ENCODE results near the gene SLC28A2. TPM values are rescaled to one million over a fixed set of nuclear protein-coding genes. Genes with fewer than 3 reads are reported as not detected.

SLC28A2 gene
- total and polyA plus RNA-seq, 8 donors = 0.09 to 0.22 TPM; not detected in 6

- 89 to 92% methylated on average over 3 of the region's 3 CpGs for WGBS, 2 donors
- H3K27ac ChIP-seq = no peak overlapping the region
- FAIRE-seq (no peak), ATAC-seq (no peak), DNase-seq (no peak)
- intact Hi-C loops (cut with DNase I) = loop anchor here in 2 of 3 donors (10.0 kb wide), 1 partner anchor 51 kb away; no protein-coding TSS in a partner anchor
- H3K4me1 ChIP-seq = no peaks in the 10 kb centered on the region
- H3K4me3 ChIP-seq = no peak overlapping the region
- TF ChIP-seq CTCF (IDR thresholded peaks at IDR 0.05) = no peak
- no peaks in the 10 kb centered on the region for H3K9me3 ChIP-seq
- no peaks in the 10 kb centered on the region for H3K27me3 ChIP-seq
- H3K36me3 ChIP-seq = no peaks in the 10 kb centered on the region
Observed at GRCh38 chr15:45265506-45265905, 13.5 kb downstream of the SLC28A2 start.

- Histone ChIP-seq H3K36me3 (no peaks in the 10 kb centered on the region), H3K27me3 (no peaks in the 10 kb centered on the region), H3K4me3 (no peak overlapping the region), H3K27ac (no peak overlapping the region), H3K9me3 (no peaks in the 10 kb centered on the region), H3K4me1 (no peaks in the 10 kb centered on the region)
- TF ChIP-seq CTCF (IDR thresholded peaks at IDR 0.05) = no peak
- WGBS, 2 donors = 31 to 43% methylated on average over 2 of the region's 2 CpGs
- peak in 2 of 6 donors; percentile 29 to 51 for DNase-seq
- peak; percentile 38 to 85 (median 61) for ATAC-seq
- intact Hi-C loops (cut with DNase I) = loop anchor here in 2 of 3 donors (10.0 kb wide), 1 partner anchor 53 kb away; no protein-coding TSS in a partner anchor
- FAIRE-seq = no peak
Observed at GRCh38 chr15:45268135-45268534, 16.1 kb downstream of the SLC28A2 start.

GRCh38 chr15:45274636-45275380 lies 22.8 kb downstream of the SLC28A2 start:
- ATAC-seq = no peak
- Histone ChIP-seq H3K4me3 (no peak overlapping the region), H3K4me1 (peaks cover 4 to 8% (median 7%) of the 10 kb centered on the region in 3 donors), H3K36me3 (no peaks in the 10 kb centered on the region), H3K27ac (no peak overlapping the region), H3K9me3 (no peaks in the 10 kb centered on the region), H3K27me3 (no peaks in the 10 kb centered on the region)
- no peak for FAIRE-seq
- intact Hi-C loops (cut with DNase I) = no loop called here
- no peak for TF ChIP-seq CTCF (IDR thresholded peaks at IDR 0.05)
- 62 to 71% methylated on average over 5 of the region's 5 CpGs for WGBS, 2 donors
- no peak for DNase-seq

- DNase-seq (no peak), ATAC-seq (no peak), FAIRE-seq (no peak)
- intact Hi-C loops (cut with DNase I) = no loop called here
- Histone ChIP-seq H3K36me3 (no peaks in the 10 kb centered on the region), H3K27me3 (no peaks in the 10 kb centered on the region), H3K4me3 (no peak overlapping the region), H3K27ac (no peak overlapping the region), H3K9me3 (no peaks in the 10 kb centered on the region), H3K4me1 (peaks cover 4 to 8% (median 7%) of the 10 kb centered on the region in 3 donors)
- TF ChIP-seq CTCF (IDR thresholded peaks at IDR 0.05) = peak in 2 of 4 donors; percentile 16 to 22
- 1% methylated on average over 2 of the region's 2 CpGs for WGBS, 2 donors
Observed at GRCh38 chr15:45276831-45277230, 24.8 kb downstream of the SLC28A2 start.
